SJCRH30 (cell line): ENCODE measurements around the gene SPEF2. TPM values are rescaled to one million over a fixed set of nuclear protein-coding genes. Genes with fewer than 3 reads are reported as not detected.

Experiments
- DNase-seq, 2 experiments: peaks; one replicate each; pipeline ENCODE4 v3.0.0-alpha.2; 2015 to 2020
- H3K27ac ChIP-seq: fragments of 250-450 bp; sonication (Bioruptor Pico); 2 replicates; pipeline ENCODE4 v1.5.1; 2020; ENCODE audit warnings: mild to moderate bottlenecking, moderate library complexity
- H3K27me3 ChIP-seq: fragments of 250-450 bp; sonication (Bioruptor Pico); 2 replicates; pipeline ENCODE4 v1.5.1; 2020; ENCODE audit warnings: mild to moderate bottlenecking, moderate library complexity
- H3K36me3 ChIP-seq: fragments of 250-450 bp; sonication (Bioruptor Pico); 2 replicates; pipeline ENCODE4 v1.5.1; 2020; ENCODE audit warnings: mild to moderate bottlenecking, moderate library complexity
- H3K4me1 ChIP-seq: fragments of 250-450 bp; sonication (Bioruptor Pico); 2 replicates; pipeline ENCODE4 v1.5.1; 2020; ENCODE audit warnings: mild to moderate bottlenecking, moderate library complexity
- H3K4me3 ChIP-seq: fragments of 250-450 bp; sonication (Bioruptor Pico); 2 replicates; pipeline ENCODE4 v1.5.1; 2020; ENCODE audit warnings: mild to moderate bottlenecking, moderate library complexity
- H3K9me3 ChIP-seq: fragments of 250-450 bp; sonication (Bioruptor Pico); replicated peaks from 2 replicates; pipeline ENCODE4 v1.5.1; 2020; ENCODE audit warnings: mild to moderate bottlenecking, moderate library complexity
- total RNA-seq: library from RNA; depleted of rRNA; stranded (reverse); fragments of >200 nt; shearing (Covaris generic); gene quantifications from 2 replicates; pipeline ENCODE4 v1.2.3, GENCODE V29; 2014

Gene SPEF2
- total RNA-seq, 1 experiment from 2014 or later, result not detected

- DNase-seq, result no peak
- peaks cover 7% of the 10 kb centered on the region; the same call in 1 of the 2 replicates for H3K4me1 ChIP-seq
These were observed 181.5 kb downstream of the SPEF2 start for GRCh38 chr5:35799181-35799580.

GRCh38 chr5:35799753-35800152 lies 182.1 kb downstream of the SPEF2 start:
- H3K9me3 ChIP-seq, result no peaks in the 10 kb centered on the region
- H3K27me3 ChIP-seq, result peaks cover 13% of the 10 kb centered on the region
- no peak overlapping the region for H3K27ac ChIP-seq
- H3K4me3 ChIP-seq, result no peak overlapping the region
- no peak for DNase-seq
- no peaks in the 10 kb centered on the region for H3K36me3 ChIP-seq
- peaks cover 7% of the 10 kb centered on the region; the same call in 1 of the 2 replicates for H3K4me1 ChIP-seq

More at GRCh38 chr5:35799181-35799580, 181.5 kb downstream of the SPEF2 start:
- Histone ChIP-seq H3K27me3 (peaks cover 13% of the 10 kb centered on the region), H3K9me3 (no peaks in the 10 kb centered on the region), H3K27ac (no peak overlapping the region), H3K36me3 (no peaks in the 10 kb centered on the region), H3K4me3 (no peak overlapping the region)

GRCh38 chr5:35803191-35803651 lies 185.6 kb downstream of the SPEF2 start:
- peak; percentile 80 to 85 for DNase-seq

GRCh38 chr5:35804201-35804653 lies 186.6 kb downstream of the SPEF2 start:
- Histone ChIP-seq H3K4me3 (no peak overlapping the region), H3K36me3 (no peaks in the 10 kb centered on the region), H3K27ac (no peak overlapping the region), H3K4me1 (peaks cover 7% of the 10 kb centered on the region; the same call in 1 of the 2 replicates), H3K27me3 (peaks cover 13% of the 10 kb centered on the region), H3K9me3 (no peaks in the 10 kb centered on the region)
- DNase-seq, result no peak

More at GRCh38 chr5:35803191-35803651, 185.6 kb downstream of the SPEF2 start:
- Histone ChIP-seq H3K27me3 (peaks cover 13% of the 10 kb centered on the region), H3K9me3 (no peaks in the 10 kb centered on the region), H3K36me3 (no peaks in the 10 kb centered on the region), H3K4me1 (peaks cover 7% of the 10 kb centered on the region; the same call in 1 of the 2 replicates), H3K4me3 (no peak overlapping the region), H3K27ac (no peak overlapping the region)

GRCh38 chr5:35804841-35805240 lies 187.2 kb downstream of the SPEF2 start:
- Histone ChIP-seq H3K4me1 (peaks cover 7% of the 10 kb centered on the region; the same call in 1 of the 2 replicates), H3K36me3 (no peaks in the 10 kb centered on the region), H3K9me3 (no peaks in the 10 kb centered on the region), H3K27ac (no peak overlapping the region), H3K4me3 (no peak overlapping the region), H3K27me3 (peaks cover 9% of the 10 kb centered on the region)
- no peak for DNase-seq

GRCh38 chr5:35810601-35811000 lies 192.9 kb downstream of the SPEF2 start:
- Histone ChIP-seq H3K4me1 (no peaks in the 10 kb centered on the region), H3K9me3 (no peaks in the 10 kb centered on the region), H3K27ac (no peak overlapping the region), H3K36me3 (no peaks in the 10 kb centered on the region), H3K4me3 (no peak overlapping the region), H3K27me3 (no peaks in the 10 kb centered on the region)
- no peak for DNase-seq

GRCh38 chr5:35811108-35811741 lies 193.6 kb downstream of the SPEF2 start:
- Histone ChIP-seq H3K4me1 (no peaks in the 10 kb centered on the region), H3K27ac (no peak overlapping the region), H3K27me3 (no peaks in the 10 kb centered on the region), H3K36me3 (no peaks in the 10 kb centered on the region), H3K4me3 (no peak overlapping the region), H3K9me3 (no peaks in the 10 kb centered on the region)
- DNase-seq, result no peak

- Histone ChIP-seq H3K27ac (no peak overlapping the region), H3K9me3 (no peaks in the 10 kb centered on the region), H3K36me3 (no peaks in the 10 kb centered on the region), H3K4me3 (no peak overlapping the region), H3K27me3 (no peaks in the 10 kb centered on the region), H3K4me1 (no peaks in the 10 kb centered on the region)
- DNase-seq, result no peak
These were observed 195.9 kb downstream of the SPEF2 start for GRCh38 chr5:35813521-35813920.

GRCh38 chr5:35815089-35815936 lies 197.7 kb downstream of the SPEF2 start:
- Histone ChIP-seq H3K4me3 (no peak overlapping the region), H3K27me3 (no peaks in the 10 kb centered on the region), H3K36me3 (no peaks in the 10 kb centered on the region), H3K4me1 (no peaks in the 10 kb centered on the region), H3K9me3 (no peaks in the 10 kb centered on the region), H3K27ac (no peak overlapping the region)
- DNase-seq, result peak; percentile 18 to 44

GRCh38 chr5:35816881-35817521 lies 199.3 kb downstream of the SPEF2 start:
- Histone ChIP-seq H3K4me3 (no peak overlapping the region), H3K9me3 (no peaks in the 10 kb centered on the region), H3K27ac (no peak overlapping the region), H3K4me1 (no peaks in the 10 kb centered on the region), H3K36me3 (no peaks in the 10 kb centered on the region), H3K27me3 (no peaks in the 10 kb centered on the region; the same call in 1 of the 2 replicates)
- no peak for DNase-seq

- Histone ChIP-seq H3K27me3 (peaks cover 4% of the 10 kb centered on the region; the same call in 1 of the 2 replicates), H3K9me3 (no peaks in the 10 kb centered on the region), H3K27ac (no peak overlapping the region), H3K36me3 (no peaks in the 10 kb centered on the region), H3K4me1 (no peaks in the 10 kb centered on the region), H3K4me3 (no peak overlapping the region)
- DNase-seq, result no peak
These were observed 201.4 kb downstream of the SPEF2 start for GRCh38 chr5:35819026-35819425.

- Histone ChIP-seq H3K4me3 (no peak overlapping the region), H3K9me3 (no peaks in the 10 kb centered on the region), H3K27ac (no peak overlapping the region), H3K4me1 (no peaks in the 10 kb centered on the region), H3K36me3 (no peaks in the 10 kb centered on the region), H3K27me3 (peaks cover 4% of the 10 kb centered on the region; the same call in 1 of the 2 replicates)
- DNase-seq, result no peak
These were observed 202.0 kb downstream of the SPEF2 start for GRCh38 chr5:35819668-35820067.

GRCh38 chr5:35820735-35821134 lies 203.1 kb downstream of the SPEF2 start:
- Histone ChIP-seq H3K9me3 (no peaks in the 10 kb centered on the region), H3K4me3 (no peak overlapping the region), H3K27me3 (peaks cover 4% of the 10 kb centered on the region; the same call in 1 of the 2 replicates), H3K27ac (no peak overlapping the region), H3K4me1 (no peaks in the 10 kb centered on the region), H3K36me3 (no peaks in the 10 kb centered on the region)
- no peak for DNase-seq

- peaks cover 4% of the 10 kb centered on the region; the same call in 1 of the 2 replicates for H3K27me3 ChIP-seq
- DNase-seq, result no peak
- H3K4me3 ChIP-seq, result no peak overlapping the region
- no peak overlapping the region for H3K27ac ChIP-seq
- no peaks in the 10 kb centered on the region for H3K9me3 ChIP-seq
- H3K36me3 ChIP-seq, result no peaks in the 10 kb centered on the region
- no peaks in the 10 kb centered on the region for H3K4me1 ChIP-seq
These were observed 203.8 kb downstream of the SPEF2 start for GRCh38 chr5:35821513-35821912.
